Loucy (cell line): ENCODE measurements around the gene DONSON.

ENCODE experiments used
- H2AFZ ChIP-seq: fragments of 200-600 bp; sonication (generic); 2 replicates; pipeline ENCODE4 v1.6.0; 2016; ENCODE audit warnings: antibody characterized with exemption, mild to moderate bottlenecking, low read length, moderate library complexity
- H3F3A ChIP-seq: fragments of 200-600 bp; 2 replicates; pipeline ENCODE4 v1.6.0; 2016; ENCODE audit warnings: antibody characterized with exemption, low read depth, mild to moderate bottlenecking
- H3K27me3 ChIP-seq: fragments of 200-600 bp; sonication (generic); 2 replicates; pipeline ENCODE4 v1.6.1; 2014; ENCODE audit warnings: low read length, mild to moderate bottlenecking; ENCODE audit not compliant: insufficient read depth, poor library complexity, severe bottlenecking
- H3K36me3 ChIP-seq: fragments of 200-600 bp; sonication (generic); 2 replicates; pipeline ENCODE4 v1.6.1; 2016; ENCODE audit warnings: low read length; ENCODE audit not compliant: insufficient read depth
- H3K4me1 ChIP-seq: fragments of 200-600 bp; sonication (generic); 2 replicates; pipeline ENCODE4 v1.5.1; 2014; ENCODE audit warnings: low read length, mild to moderate bottlenecking; ENCODE audit not compliant: insufficient read depth, poor library complexity, severe bottlenecking
- H3K4me2 ChIP-seq: fragments of 200-600 bp; sonication (generic); 2 replicates; pipeline ENCODE4 v1.6.0; 2014; ENCODE audit warnings: antibody characterized with exemption, low read length, low read depth, mild to moderate bottlenecking; ENCODE audit not compliant: poor library complexity, severe bottlenecking
- H3K4me3 ChIP-seq: fragments of 200-600 bp; sonication (generic); 2 replicates; pipeline ENCODE4 v1.5.1; 2014; ENCODE audit warnings: low read length, mild to moderate bottlenecking, mixed read lengths; ENCODE audit not compliant: poor library complexity, severe bottlenecking
- H3K79me2 ChIP-seq: fragments of 200-600 bp; sonication (generic); 2 replicates; pipeline ENCODE4 v1.6.1; 2014; ENCODE audit warnings: low read length; ENCODE audit not compliant: insufficient read depth
- H3K9ac ChIP-seq: fragments of 200-600 bp; sonication (generic); 2 replicates; pipeline ENCODE4 v1.6.0; 2014; ENCODE audit warnings: mild to moderate bottlenecking, low read depth, low read length, moderate library complexity; ENCODE audit not compliant: poor library complexity, severe bottlenecking
- H3K9me2 ChIP-seq: fragments of 200-600 bp; sonication (generic); replicated peaks from 2 replicates; pipeline ENCODE4 v1.6.1; 2016; ENCODE audit warnings: low read depth, low read length, mixed read lengths
- H3K9me3 ChIP-seq: fragments of 200-600 bp; sonication (generic); 2 replicates; pipeline ENCODE4 v1.6.1; 2014; ENCODE audit warnings: mild to moderate bottlenecking, antibody characterized with exemption, low read length, low read depth; ENCODE audit not compliant: insufficient read depth
- H4K20me1 ChIP-seq: fragments of 200-600 bp; sonication (generic); 2 replicates; pipeline ENCODE4 v1.6.0; 2014; ENCODE audit warnings: antibody characterized with exemption, low read length, mild to moderate bottlenecking; ENCODE audit not compliant: insufficient read depth, poor library complexity, severe bottlenecking
- EZH2phosphoT487 ChIP-seq: fragments of 200-600 bp; IDR thresholded peaks from 2 replicates; pipeline ENCODE4 v1.6.1; 2018; ENCODE audit warnings: antibody characterized with exemption, mild to moderate bottlenecking, moderate library complexity, borderline replicate concordance
- TF ChIP-seq, protein P1 (sequence below): fragments of 200-600 bp; sonication (generic); conservative IDR thresholded peaks from 2 replicates; pipeline ENCODE4 v1.5.1; 2014; ENCODE audit warnings: mild to moderate bottlenecking, antibody characterized with exemption, low read length

DONSON gene

DNA sequence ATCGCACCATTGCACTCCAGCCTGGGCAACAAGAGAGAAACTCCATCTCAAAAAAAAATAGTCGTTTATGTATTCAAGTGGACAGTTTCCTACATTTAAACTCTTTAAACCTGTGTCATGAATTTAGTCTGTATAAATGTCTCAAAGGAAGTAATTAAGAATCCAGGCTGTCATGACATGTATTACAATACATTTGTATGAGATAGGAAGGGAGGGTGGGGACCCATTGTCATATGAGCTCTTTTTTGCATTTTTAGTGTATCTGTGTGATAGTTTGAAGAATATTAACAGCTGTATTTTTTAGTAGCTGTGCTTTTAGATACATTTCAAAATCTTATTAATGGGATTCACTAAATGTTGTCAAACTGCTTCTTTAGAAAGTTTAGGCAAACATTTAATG, 20.0 kb downstream of the DONSON start:
- TF ChIP-seq, protein P1, sequence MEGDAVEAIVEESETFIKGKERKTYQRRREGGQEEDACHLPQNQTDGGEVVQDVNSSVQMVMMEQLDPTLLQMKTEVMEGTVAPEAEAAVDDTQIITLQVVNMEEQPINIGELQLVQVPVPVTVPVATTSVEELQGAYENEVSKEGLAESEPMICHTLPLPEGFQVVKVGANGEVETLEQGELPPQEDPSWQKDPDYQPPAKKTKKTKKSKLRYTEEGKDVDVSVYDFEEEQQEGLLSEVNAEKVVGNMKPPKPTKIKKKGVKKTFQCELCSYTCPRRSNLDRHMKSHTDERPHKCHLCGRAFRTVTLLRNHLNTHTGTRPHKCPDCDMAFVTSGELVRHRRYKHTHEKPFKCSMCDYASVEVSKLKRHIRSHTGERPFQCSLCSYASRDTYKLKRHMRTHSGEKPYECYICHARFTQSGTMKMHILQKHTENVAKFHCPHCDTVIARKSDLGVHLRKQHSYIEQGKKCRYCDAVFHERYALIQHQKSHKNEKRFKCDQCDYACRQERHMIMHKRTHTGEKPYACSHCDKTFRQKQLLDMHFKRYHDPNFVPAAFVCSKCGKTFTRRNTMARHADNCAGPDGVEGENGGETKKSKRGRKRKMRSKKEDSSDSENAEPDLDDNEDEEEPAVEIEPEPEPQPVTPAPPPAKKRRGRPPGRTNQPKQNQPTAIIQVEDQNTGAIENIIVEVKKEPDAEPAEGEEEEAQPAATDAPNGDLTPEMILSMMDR, result no peak
- TF ChIP-seq EZH2phosphoT487, result no peak
- Histone ChIP-seq H3K4me3 (no peak overlapping the region), H3K9me2 (no peaks in the 10 kb centered on the region), H3F3A (no peaks in the 10 kb centered on the region), H3K79me2 (peaks cover 33% of the 10 kb centered on the region), H3K9me3 (no peaks in the 10 kb centered on the region), H3K9ac (no peak overlapping the region), H3K27me3 (no peaks in the 10 kb centered on the region), H3K4me2 (no peak overlapping the region), H3K4me1 (no peaks in the 10 kb centered on the region), H3K36me3 (peaks cover 63% of the 10 kb centered on the region), H4K20me1 (peaks cover 5% of the 10 kb centered on the region), H2AFZ (no peak overlapping the region)

DNA sequence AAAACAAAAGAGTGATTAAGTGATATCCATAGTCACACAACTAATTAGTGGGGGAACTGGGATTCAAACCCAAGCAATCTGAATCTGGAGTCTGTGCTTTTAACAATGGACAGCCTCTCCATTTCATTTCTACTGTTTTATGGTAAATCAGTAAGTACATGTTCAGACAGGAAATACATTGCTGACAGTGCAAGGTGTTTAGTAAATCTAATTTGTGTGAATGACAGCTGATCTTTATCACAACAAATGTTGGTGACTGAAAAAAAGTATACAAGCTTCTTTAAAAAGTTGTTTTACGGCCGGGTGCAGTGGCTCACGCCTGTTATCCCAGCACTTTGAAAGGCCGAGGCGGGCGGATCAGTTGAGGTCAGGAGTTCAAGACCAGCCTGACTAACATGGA, 20.6 kb downstream of the DONSON start:
- Histone ChIP-seq H3K9me3 (no peaks in the 10 kb centered on the region), H3F3A (no peaks in the 10 kb centered on the region), H3K4me2 (no peak overlapping the region)

DNA sequence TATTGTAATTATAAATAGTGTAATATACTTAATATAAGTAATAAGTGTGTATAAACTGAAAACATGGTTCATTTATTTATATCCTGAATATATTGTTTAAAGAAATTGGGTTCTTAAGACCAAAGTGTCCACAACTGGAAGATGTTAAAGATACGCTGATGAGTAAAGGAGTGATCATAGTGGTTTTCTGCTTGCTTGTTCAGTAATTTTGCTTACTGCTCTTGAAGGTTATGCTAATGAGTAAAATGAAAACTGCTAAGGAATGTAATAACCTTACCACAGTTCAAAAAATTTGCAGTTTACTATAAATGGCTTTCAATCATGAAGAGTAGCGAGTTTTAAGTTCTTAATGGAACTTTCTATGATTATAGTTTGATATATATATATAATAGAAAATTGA, 22.0 kb downstream of the DONSON start:
- TF ChIP-seq EZH2phosphoT487, result no peak
- TF ChIP-seq, protein P1, result no peak
- no peak overlapping the region for H3K4me3 ChIP-seq
- peaks cover 23% of the 10 kb centered on the region for H4K20me1 ChIP-seq
- H3K4me2 ChIP-seq, result no peak overlapping the region
- no peak overlapping the region for H2AFZ ChIP-seq
- no peaks in the 10 kb centered on the region for H3K9me2 ChIP-seq
- no peaks in the 10 kb centered on the region; the same call in 1 of the 2 replicates for H3F3A ChIP-seq
- no peaks in the 10 kb centered on the region for H3K9me3 ChIP-seq
- H3K9ac ChIP-seq, result no peak overlapping the region
- peaks cover 63% of the 10 kb centered on the region for H3K36me3 ChIP-seq
- no peaks in the 10 kb centered on the region for H3K4me1 ChIP-seq
- H3K27me3 ChIP-seq, result no peaks in the 10 kb centered on the region
- H3K79me2 ChIP-seq, result peaks cover 43% of the 10 kb centered on the region

More for the DNA sequence above, 20.6 kb downstream of the DONSON start:
- peaks cover 34% of the 10 kb centered on the region for H3K79me2 ChIP-seq
- H2AFZ ChIP-seq, result no peak overlapping the region
- H3K27me3 ChIP-seq, result no peaks in the 10 kb centered on the region
- no peaks in the 10 kb centered on the region for H3K9me2 ChIP-seq
- no peak for TF ChIP-seq EZH2phosphoT487
- TF ChIP-seq, protein P1, result no peak
- no peak overlapping the region for H3K4me3 ChIP-seq
- H4K20me1 ChIP-seq, result peaks cover 10% of the 10 kb centered on the region
- no peak overlapping the region for H3K9ac ChIP-seq
- H3K36me3 ChIP-seq, result peaks cover 63% of the 10 kb centered on the region
- H3K4me1 ChIP-seq, result no peaks in the 10 kb centered on the region
